Endothelial cell of umbilical vein (primary cell): ENCODE data around the gene SCIMP. TPM values are rescaled to one million over a fixed set of nuclear protein-coding genes. Genes with fewer than 3 reads are reported as not detected.

Source experiments
- BruUV-seq: library from RNA; stranded (reverse); fragments of 400-500 nt; replicated peaks from 2 replicates; lab custom pipeline; 2021; lab: Mats Ljungman, UMichigan
- CTCF ChIA-PET: fragments of 300-600, 350-600 bp; sonication (Branson Sonifier 250); formaldehyde crosslinking; loops from one replicate; lab custom pipeline; 2021; ENCODE audit warnings: antibody characterized with exemption, inconsistent platforms; lab: Charles Lee
- POLR2A ChIA-PET: fragments of 300-600, 350-600 bp; sonication (Branson Sonifier 250); formaldehyde crosslinking; loops from one replicate; lab custom pipeline; 2021; ENCODE audit warnings: antibody characterized with exemption, inconsistent platforms; lab: Charles Lee
- DNase-seq: peaks from one replicate; pipeline ENCODE4 v3.0.0-alpha.2; 2011; ENCODE audit warnings: low read depth, low spot score
- FAIRE-seq: peaks from 2 replicates; lab custom pipeline; 2011; peaks lifted over from hg19 to GRCh38; lab: Jason Lieb, UNC
- H2AFZ ChIP-seq: 2 replicates; pipeline ENCODE4 v1.6.0; 2012; ENCODE audit warnings: low read depth, low read length, control low read depth, inconsistent platforms
- H3K27ac ChIP-seq: 2 replicates; pipeline ENCODE4 v1.5.1; 2011; ENCODE audit warnings: low read depth, mild to moderate bottlenecking, control low read depth, low read length, moderate library complexity; ENCODE audit not compliant: insufficient read depth
- H3K27me3 ChIP-seq, 2 experiments: 2 replicates each; pipeline versions ENCODE4 v1.6.0 to v1.6.1; 2011; ENCODE audit warnings: low read length in 2 of 2, mixed read lengths in 1 of 2; ENCODE audit not compliant: control insufficient read depth in 2 of 2, insufficient read depth in 2 of 2
- H3K36me3 ChIP-seq, 2 experiments: 2 replicates in 1 of 2; 3 replicates in 1 of 2; pipeline ENCODE4 v1.5.1; 2011; ENCODE audit warnings: low read length in 2 of 2, mild to moderate bottlenecking in 1 of 2, moderate library complexity in 1 of 2; ENCODE audit not compliant: control insufficient read depth in 2 of 2, insufficient read depth in 2 of 2; ENCODE audit errors: extremely low read depth in 1 of 2
- H3K4me1 ChIP-seq: 3 replicates; pipeline ENCODE4 v1.5.1; 2011; ENCODE audit warnings: mild to moderate bottlenecking, low read length; ENCODE audit not compliant: control insufficient read depth, insufficient read depth; ENCODE audit errors: extremely low read depth
- H3K4me2 ChIP-seq: 2 replicates; pipeline ENCODE4 v1.6.1; 2011; ENCODE audit warnings: low read length, control low read depth, mixed read lengths; ENCODE audit not compliant: insufficient read depth
- H3K4me3 ChIP-seq, 3 experiments: fragments of 200-600 bp in 1 of 3; sonication (generic), shearing (Covaris generic) in 1 of 3; replicated peaks in 1 of 3; 2 replicates each; pipeline ENCODE4 v1.5.1; 2011 to 2016; ENCODE audit warnings: control low read depth in 3 of 3, low read length in 3 of 3, mild to moderate bottlenecking in 2 of 3, inconsistent platforms in 1 of 3, low read depth in 1 of 3, moderate library complexity in 1 of 3; ENCODE audit not compliant: insufficient read depth in 1 of 3
- H3K79me2 ChIP-seq: 2 replicates; pipeline ENCODE4 v1.6.0; 2012; ENCODE audit warnings: low read length, inconsistent platforms; ENCODE audit not compliant: control insufficient read depth, insufficient read depth
- H3K9ac ChIP-seq: replicated peaks from 2 replicates; pipeline ENCODE3; 2011; ENCODE audit warnings: low read length, control low read depth; ENCODE audit not compliant: insufficient read depth; ENCODE audit errors: extremely low read depth
- H3K9me1 ChIP-seq: replicated peaks from 3 replicates; pipeline ENCODE4 v1.6.0; 2011; ENCODE audit warnings: mild to moderate bottlenecking, low read length; ENCODE audit not compliant: control insufficient read depth, insufficient read depth; ENCODE audit errors: extremely low read depth
- H3K9me3 ChIP-seq: replicated peaks from 2 replicates; pipeline ENCODE4 v1.5.1; 2012; ENCODE audit warnings: low read length, inconsistent platforms; ENCODE audit not compliant: control insufficient read depth, insufficient read depth
- H4K20me1 ChIP-seq: replicated peaks from 2 replicates; pipeline ENCODE3; 2011; ENCODE audit warnings: mild to moderate bottlenecking, low read length; ENCODE audit not compliant: control insufficient read depth, insufficient read depth; ENCODE audit errors: extremely low read depth
- CTCF ChIP-seq, 2 donors: IDR thresholded peaks; 1 replicate in 1 of 2; 2 replicates in 1 of 2; pipeline ENCODE4 v1.5.1; 2011; ENCODE audit warnings: low read length in 2 of 2, mild to moderate bottlenecking in 2 of 2, moderate library complexity in 2 of 2, control low read depth in 1 of 2, inconsistent platforms in 1 of 2, low read depth in 1 of 2; ENCODE audit not compliant: insufficient read depth in 1 of 2; ENCODE audit errors: extremely low read depth in 1 of 2
- EZH2 ChIP-seq: IDR thresholded peaks from 2 replicates; pipeline ENCODE4 v1.6.1; 2012; ENCODE audit warnings: borderline replicate concordance, low read depth, mild to moderate bottlenecking, moderate library complexity, low read length, inconsistent platforms; ENCODE audit not compliant: severe bottlenecking
- FOS ChIP-seq: IDR thresholded peaks from 2 replicates; pipeline ENCODE4 v1.6.1; 2011; ENCODE audit warnings: mild to moderate bottlenecking, low read length, moderate library complexity, borderline replicate concordance; ENCODE audit not compliant: insufficient read depth
- GATA2 ChIP-seq: IDR thresholded peaks from 2 replicates; pipeline ENCODE4 v1.7.0; 2011; ENCODE audit warnings: low read depth, mild to moderate bottlenecking, moderate library complexity, mixed read lengths, low read length; ENCODE audit not compliant: insufficient read length, insufficient read depth
- JUN ChIP-seq: IDR thresholded peaks from 2 replicates; pipeline ENCODE4 v1.6.1; 2011; ENCODE audit warnings: borderline replicate concordance, low read depth; ENCODE audit not compliant: insufficient read length, insufficient read depth
- MAX ChIP-seq: IDR thresholded peaks from 2 replicates; pipeline ENCODE4 v1.6.1; 2011; ENCODE audit not compliant: insufficient read depth, insufficient read length
- MYC ChIP-seq: IDR thresholded peaks from one replicate; pipeline ENCODE4 v1.6.1; 2011; ENCODE audit warnings: mild to moderate bottlenecking, low read depth, low read length
- POLR2A ChIP-seq: IDR thresholded peaks from 2 replicates; pipeline ENCODE4 v1.6.1; 2012; ENCODE audit warnings: low read depth, mild to moderate bottlenecking, control low read depth, low read length
- POLR2AphosphoS5 ChIP-seq: IDR thresholded peaks from 2 replicates; pipeline ENCODE4 v1.6.1; 2012; ENCODE audit warnings: low read depth, mild to moderate bottlenecking, control low read depth, low read length, moderate library complexity; ENCODE audit not compliant: insufficient read depth
- dilution Hi-C: fragments of 300-500 bp; cut with MboI; formaldehyde crosslinking; loops from one replicate; pipeline ENCODE4 v1.15.0; 2019; ENCODE audit warnings: low sequenced_read_pairs; ENCODE audit not compliant: extremely low pct_ligation_motif_present
- intact Hi-C: fragments of 100-400 bp; cut with micrococcal nuclease; formaldehyde crosslinking; loops from one replicate; pipeline ENCODE4 v1.10.0; 2022
- polyA plus RNA-seq, 4 experiments: library from polyadenylated mRNA; depleted of rRNA in 3 of 4; stranded (reverse) in 3 of 4; unstranded in 1 of 4; fragments of >200 nt; gene quantifications; 2 replicates each; pipeline versions ENCODE4 v1.2.1 to v1.2.3, GENCODE V29; 2011 to 2012; ENCODE audit warnings: missing spikeins in 1 of 4
- total RNA-seq: library from RNA; stranded (reverse); gene quantifications from 2 replicates; pipeline ENCODE4 v1.2.3, GENCODE V29; 2021

The SCIMP gene
- total and polyA plus RNA-seq, 2 donors (not counting 3 experiments of a cell fraction or from before 2014, with no cell fraction given) = not detected

GRCh38 chr17:5272322-5272721 lies 37.7 kb upstream of the SCIMP start:
- FAIRE-seq (no peak), DNase-seq (no peak)
- Histone ChIP-seq H4K20me1 (no peaks in the 10 kb centered on the region), H3K4me1 (no peaks in the 10 kb centered on the region), H2AFZ (no peak overlapping the region), H3K27me3 (peaks cover 0 to 3% of the 10 kb centered on the region in 2 experiments), H3K9ac (no peak overlapping the region), H3K27ac (no peak overlapping the region), H3K79me2 (no peaks in the 10 kb centered on the region), H3K36me3 (no peaks in the 10 kb centered on the region), H3K4me3 (no peak overlapping the region), H3K4me2 (no peak overlapping the region), H3K9me1 (no peaks in the 10 kb centered on the region), H3K9me3 (no peaks in the 10 kb centered on the region)
- dilution Hi-C loops = no loop called here
- CTCF ChIA-PET = interaction anchor here (1.1 kb wide), 1 partner anchor 35 kb away, joined by 3 read pairs; no protein-coding TSS in a partner anchor
- POLR2A ChIA-PET = no interaction called here
- BruUV-seq = no TSS peak
- intact Hi-C loops = no loop called here
- no peak for TF ChIP-seq POLR2AphosphoS5

DNA sequence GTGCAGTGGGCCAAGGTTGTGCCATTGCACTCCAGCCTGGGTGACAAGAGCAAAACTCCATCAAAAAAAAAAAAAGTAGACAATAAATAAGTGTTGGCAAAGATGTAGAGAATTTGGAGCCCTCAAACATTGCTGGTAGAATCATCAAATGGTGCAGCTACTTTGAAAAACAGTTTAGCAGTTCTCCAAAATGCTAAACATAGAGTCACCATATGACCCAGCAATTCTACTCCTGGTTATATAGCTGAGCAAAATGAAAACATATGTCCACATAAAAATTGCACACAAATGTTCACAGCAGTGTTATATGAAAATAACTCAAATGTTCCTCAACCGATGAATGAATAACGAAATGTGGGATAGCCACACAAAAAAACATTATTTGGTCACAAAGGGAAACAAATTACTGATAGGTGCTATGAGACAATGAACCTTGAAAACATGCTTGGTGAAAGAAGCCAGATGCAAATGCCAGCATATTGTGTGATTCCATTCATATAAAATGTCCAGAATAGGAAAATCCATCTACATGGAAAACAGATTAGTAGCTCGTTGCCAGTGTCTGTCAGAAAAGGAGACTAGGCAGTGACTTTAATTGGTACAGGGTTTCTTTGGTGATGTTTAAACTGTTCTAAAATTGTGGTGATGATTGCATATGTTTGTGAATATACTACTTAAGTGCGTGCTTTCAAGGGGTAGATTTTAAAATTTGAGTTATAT lies 34.7 kb upstream of the SCIMP start:
- H3K9me3 ChIP-seq = no peaks in the 10 kb centered on the region
- FAIRE-seq = no peak
- H4K20me1 ChIP-seq = no peaks in the 10 kb centered on the region
- H3K36me3 ChIP-seq = no peaks in the 10 kb centered on the region
- H3K27me3 ChIP-seq = no peaks in the 10 kb centered on the region
- DNase-seq = no peak
- H3K4me3 ChIP-seq = no peak overlapping the region
- H3K79me2 ChIP-seq = no peaks in the 10 kb centered on the region
- H3K9ac ChIP-seq = no peak overlapping the region
- BruUV-seq = no TSS peak
- TF ChIP-seq MAX (no peak), GATA2 (no peak), FOS (no peak), EZH2 (no peak), MYC (no peak), POLR2A (no peak), POLR2AphosphoS5 (no peak), JUN (no peak), CTCF (IDR thresholded peaks at IDR 0.05; ENCODE audit: extremely low read depth in 1 of 2, insufficient read depth in 1 of 2, low read depth in 1 of 2, low read length in 2 of 2) (no peak)
- H3K4me2 ChIP-seq = no peak overlapping the region
- no peak overlapping the region for H2AFZ ChIP-seq
- ChIA-PET CTCF (no interaction called here), POLR2A (no interaction called here)
- H3K4me1 ChIP-seq = no peaks in the 10 kb centered on the region
- H3K27ac ChIP-seq = no peak overlapping the region
- dilution Hi-C loops (no loop called here), intact Hi-C loops (no loop called here)
- H3K9me1 ChIP-seq = no peaks in the 10 kb centered on the region
